SU-DHL-6 (cell line): ENCODE data around the gene ATP1A4.

Experiments used
- H2AFZ ChIP-seq: fragments of 200-600 bp; sonication (generic); 2 replicates; pipeline ENCODE4 v1.6.1; 2014; ENCODE audit warnings: low read depth, mild to moderate bottlenecking, moderate library complexity, mixed read lengths, antibody characterized with exemption, low read length; ENCODE audit not compliant: severe bottlenecking
- H3F3A ChIP-seq: fragments of 200-600 bp; shearing (Covaris generic); 2 replicates; pipeline ENCODE4 v1.6.0; 2016; ENCODE audit warnings: antibody characterized with exemption, mild to moderate bottlenecking; ENCODE audit not compliant: insufficient read depth
- H3K27ac ChIP-seq: fragments of 200-600 bp; sonication (generic); 2 replicates; pipeline ENCODE4 v1.5.1; 2016; ENCODE audit warnings: low read depth, mild to moderate bottlenecking, low read length, moderate library complexity, mixed read lengths
- H3K27me3 ChIP-seq: fragments of 200-600 bp; sonication (generic), shearing (Covaris generic); 2 replicates; pipeline ENCODE4 v1.6.0; 2014; ENCODE audit warnings: mild to moderate bottlenecking, low read length
- H3K36me3 ChIP-seq: fragments of 200-600 bp; sonication (generic); 2 replicates; pipeline ENCODE4 v1.6.1; 2014; ENCODE audit warnings: mild to moderate bottlenecking, low read length, mixed read lengths
- H3K4me2 ChIP-seq: fragments of 300-600, 200-600 bp; shearing (Covaris generic), sonication (generic); 2 replicates; pipeline ENCODE4 v1.6.0; 2014; ENCODE audit warnings: low read length, low read depth, mild to moderate bottlenecking; ENCODE audit not compliant: poor library complexity, severe bottlenecking
- H3K4me3 ChIP-seq: fragments of 200-600 bp; sonication (generic); 2 replicates; pipeline ENCODE4 v1.5.1; 2014; ENCODE audit warnings: antibody characterized with exemption, low read length, mild to moderate bottlenecking, mixed read lengths; ENCODE audit not compliant: insufficient read depth, poor library complexity, severe bottlenecking
- H3K79me2 ChIP-seq: fragments of 200-600 bp; sonication (generic); 2 replicates; pipeline ENCODE4 v1.6.1; 2014; ENCODE audit warnings: mild to moderate bottlenecking, low read length, moderate library complexity; ENCODE audit not compliant: insufficient read depth
- H3K9ac ChIP-seq: fragments of 200-600 bp; sonication (generic); 2 replicates; pipeline ENCODE4 v1.7.0; 2014; ENCODE audit warnings: mild to moderate bottlenecking, low read length
- H3K9me2 ChIP-seq: fragments of 200-600 bp; sonication (generic); replicated peaks from 2 replicates; pipeline ENCODE4 v1.6.1; 2014; ENCODE audit warnings: low read length; ENCODE audit not compliant: insufficient read depth
- H3K9me3 ChIP-seq: fragments of 200-600 bp; sonication (generic); 2 replicates; pipeline ENCODE4 v1.6.1; 2014; ENCODE audit warnings: low read length, mixed read lengths; ENCODE audit not compliant: insufficient read depth
- H4K20me1 ChIP-seq: fragments of 200-600 bp; sonication (generic); 2 replicates; pipeline ENCODE4 v1.6.1; 2014; ENCODE audit warnings: low read depth, mild to moderate bottlenecking, antibody characterized with exemption, low read length, moderate library complexity, mixed read lengths
- EZH2phosphoT487 ChIP-seq: fragments of 200-600 bp; sonication (generic), shearing (Covaris generic); conservative IDR thresholded peaks from 2 replicates; pipeline ENCODE4 v1.6.1; 2018; ENCODE audit warnings: mild to moderate bottlenecking, antibody characterized with exemption, low read length, moderate library complexity, mixed read lengths
- TF ChIP-seq, protein P1 (sequence below): fragments of 200-600 bp; sonication (generic); IDR thresholded peaks from one replicate; pipeline ENCODE4 v1.5.1; 2017; ENCODE audit warnings: antibody characterized with exemption, mild to moderate bottlenecking, low read length, moderate library complexity; ENCODE audit not compliant: insufficient read depth, poor library complexity, severe bottlenecking

Gene ATP1A4

DNA sequence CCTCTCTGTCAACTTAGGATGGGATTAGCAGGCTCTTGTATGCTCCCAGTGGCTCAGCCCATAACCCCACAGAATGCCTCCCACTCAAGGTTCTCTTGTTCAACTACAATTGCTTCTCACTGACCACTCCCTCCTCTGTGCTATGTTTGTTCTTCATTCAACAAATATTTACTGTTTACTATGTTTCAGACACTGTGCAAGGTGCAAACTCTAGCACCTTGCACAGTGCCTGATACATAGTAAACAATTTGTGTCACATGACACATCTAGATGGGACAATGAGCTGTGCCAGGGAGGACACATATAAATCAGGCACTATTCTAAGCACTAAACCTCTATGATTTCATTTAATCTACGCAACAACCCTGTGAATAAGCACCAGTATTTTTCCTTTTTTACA is 20.5 kb upstream of the ATP1A4 start:
- TF ChIP-seq, protein P1, sequence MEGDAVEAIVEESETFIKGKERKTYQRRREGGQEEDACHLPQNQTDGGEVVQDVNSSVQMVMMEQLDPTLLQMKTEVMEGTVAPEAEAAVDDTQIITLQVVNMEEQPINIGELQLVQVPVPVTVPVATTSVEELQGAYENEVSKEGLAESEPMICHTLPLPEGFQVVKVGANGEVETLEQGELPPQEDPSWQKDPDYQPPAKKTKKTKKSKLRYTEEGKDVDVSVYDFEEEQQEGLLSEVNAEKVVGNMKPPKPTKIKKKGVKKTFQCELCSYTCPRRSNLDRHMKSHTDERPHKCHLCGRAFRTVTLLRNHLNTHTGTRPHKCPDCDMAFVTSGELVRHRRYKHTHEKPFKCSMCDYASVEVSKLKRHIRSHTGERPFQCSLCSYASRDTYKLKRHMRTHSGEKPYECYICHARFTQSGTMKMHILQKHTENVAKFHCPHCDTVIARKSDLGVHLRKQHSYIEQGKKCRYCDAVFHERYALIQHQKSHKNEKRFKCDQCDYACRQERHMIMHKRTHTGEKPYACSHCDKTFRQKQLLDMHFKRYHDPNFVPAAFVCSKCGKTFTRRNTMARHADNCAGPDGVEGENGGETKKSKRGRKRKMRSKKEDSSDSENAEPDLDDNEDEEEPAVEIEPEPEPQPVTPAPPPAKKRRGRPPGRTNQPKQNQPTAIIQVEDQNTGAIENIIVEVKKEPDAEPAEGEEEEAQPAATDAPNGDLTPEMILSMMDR, result no peak
- TF ChIP-seq EZH2phosphoT487, result no peak
- Histone ChIP-seq H2AFZ (no peak overlapping the region), H3K27ac (no peak overlapping the region), H4K20me1 (no peaks in the 10 kb centered on the region), H3K9me3 (no peaks in the 10 kb centered on the region), H3K79me2 (no peaks in the 10 kb centered on the region), H3K36me3 (no peaks in the 10 kb centered on the region), H3K4me3 (no peak overlapping the region), H3K9me2 (no peaks in the 10 kb centered on the region), H3F3A (no peaks in the 10 kb centered on the region), H3K4me2 (no peak overlapping the region), H3K27me3 (no peaks in the 10 kb centered on the region), H3K9ac (no peak overlapping the region)

DNA sequence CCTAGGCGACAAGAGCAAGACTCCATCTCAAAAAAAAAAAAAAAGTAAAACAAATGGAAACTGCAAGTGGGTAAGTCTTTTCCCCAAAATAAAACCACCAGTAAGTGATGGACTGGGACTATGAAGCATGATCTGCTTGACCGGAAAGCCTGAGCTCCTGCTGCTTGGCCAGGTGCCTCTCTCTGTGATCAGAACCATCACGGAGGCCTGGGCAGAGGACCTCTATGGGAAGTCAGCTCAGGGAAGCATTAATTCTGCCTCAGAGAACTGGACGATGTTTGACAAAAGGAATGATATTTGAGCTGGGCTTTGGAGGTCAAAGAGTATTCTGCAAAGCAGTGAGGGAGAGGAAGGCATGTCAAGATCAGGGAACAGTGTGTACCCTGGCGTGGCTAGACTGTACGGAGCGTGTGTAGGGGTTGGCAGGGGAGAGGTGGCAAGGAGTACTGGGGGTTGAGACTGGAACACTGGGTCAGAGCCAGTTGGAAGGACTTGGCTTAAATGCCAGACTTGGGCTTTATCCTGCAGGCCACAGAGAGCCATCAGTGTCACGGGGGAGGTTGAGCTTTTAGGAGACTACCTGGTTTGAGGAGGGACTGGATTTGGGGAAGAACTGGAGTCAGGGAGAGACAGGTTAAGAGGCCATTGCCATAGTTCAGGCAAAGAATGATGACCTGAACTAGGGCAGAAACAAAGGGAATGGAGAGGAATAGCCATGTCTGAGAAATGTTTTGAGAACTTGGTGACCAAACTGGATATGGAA is 19.4 kb upstream of the ATP1A4 start:
- Histone ChIP-seq H3K9me3 (no peaks in the 10 kb centered on the region), H3K27ac (no peak overlapping the region), H3K9me2 (no peaks in the 10 kb centered on the region), H3K27me3 (no peaks in the 10 kb centered on the region), H3F3A (no peaks in the 10 kb centered on the region), H3K4me3 (no peak overlapping the region), H3K79me2 (no peaks in the 10 kb centered on the region), H3K9ac (no peak overlapping the region), H2AFZ (no peak overlapping the region), H3K4me2 (no peak overlapping the region), H3K36me3 (no peaks in the 10 kb centered on the region), H4K20me1 (no peaks in the 10 kb centered on the region)
- TF ChIP-seq, protein P1, result no peak

DNA sequence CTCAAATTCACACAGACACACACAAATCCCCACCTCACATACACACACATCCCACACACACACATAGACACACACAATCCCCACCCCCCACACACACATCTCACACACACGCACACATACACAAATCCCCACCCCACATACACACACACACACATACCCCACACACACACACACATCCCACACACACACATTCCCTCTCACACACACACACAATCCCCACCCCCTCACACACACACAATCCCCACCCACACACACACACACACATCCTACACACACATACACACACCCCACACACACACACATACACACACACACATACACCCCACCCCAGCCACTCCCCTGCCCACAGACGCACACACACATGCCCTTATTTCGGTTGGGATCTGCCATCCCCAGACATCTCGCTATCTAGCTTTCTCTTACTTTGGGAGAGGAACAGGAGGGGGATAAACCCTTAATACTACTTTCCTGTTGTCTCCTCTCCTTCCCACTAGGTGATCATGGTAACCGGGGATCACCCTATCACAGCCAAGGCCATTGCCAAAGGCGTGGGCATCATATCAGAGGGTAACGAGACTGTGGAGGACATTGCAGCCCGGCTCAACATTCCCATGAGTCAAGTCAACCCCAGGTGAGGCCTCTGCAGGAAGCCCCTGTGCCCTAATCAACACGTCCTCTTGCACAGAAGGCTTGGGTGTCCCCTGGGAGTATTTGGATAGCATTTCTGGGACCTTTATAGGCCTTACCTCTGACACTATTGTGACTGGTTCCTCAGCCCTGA is 17.2 kb upstream of the ATP1A4 start:
- no peak for TF ChIP-seq EZH2phosphoT487
- TF ChIP-seq, protein P1, result no peak
- Histone ChIP-seq H3K27me3 (no peaks in the 10 kb centered on the region), H3F3A (no peaks in the 10 kb centered on the region)

More for the DNA sequence above, 17.2 kb upstream of the ATP1A4 start:
- Histone ChIP-seq H4K20me1 (no peaks in the 10 kb centered on the region), H3K4me2 (no peak overlapping the region), H3K9ac (no peak overlapping the region), H2AFZ (no peak overlapping the region), H3K4me3 (no peak overlapping the region), H3K9me2 (no peaks in the 10 kb centered on the region), H3K27ac (no peak overlapping the region), H3K36me3 (no peaks in the 10 kb centered on the region), H3K9me3 (no peaks in the 10 kb centered on the region), H3K79me2 (no peaks in the 10 kb centered on the region)
